Measurements from ENCODE around the gene GALNT2.

The GALNT2 gene

DNA sequence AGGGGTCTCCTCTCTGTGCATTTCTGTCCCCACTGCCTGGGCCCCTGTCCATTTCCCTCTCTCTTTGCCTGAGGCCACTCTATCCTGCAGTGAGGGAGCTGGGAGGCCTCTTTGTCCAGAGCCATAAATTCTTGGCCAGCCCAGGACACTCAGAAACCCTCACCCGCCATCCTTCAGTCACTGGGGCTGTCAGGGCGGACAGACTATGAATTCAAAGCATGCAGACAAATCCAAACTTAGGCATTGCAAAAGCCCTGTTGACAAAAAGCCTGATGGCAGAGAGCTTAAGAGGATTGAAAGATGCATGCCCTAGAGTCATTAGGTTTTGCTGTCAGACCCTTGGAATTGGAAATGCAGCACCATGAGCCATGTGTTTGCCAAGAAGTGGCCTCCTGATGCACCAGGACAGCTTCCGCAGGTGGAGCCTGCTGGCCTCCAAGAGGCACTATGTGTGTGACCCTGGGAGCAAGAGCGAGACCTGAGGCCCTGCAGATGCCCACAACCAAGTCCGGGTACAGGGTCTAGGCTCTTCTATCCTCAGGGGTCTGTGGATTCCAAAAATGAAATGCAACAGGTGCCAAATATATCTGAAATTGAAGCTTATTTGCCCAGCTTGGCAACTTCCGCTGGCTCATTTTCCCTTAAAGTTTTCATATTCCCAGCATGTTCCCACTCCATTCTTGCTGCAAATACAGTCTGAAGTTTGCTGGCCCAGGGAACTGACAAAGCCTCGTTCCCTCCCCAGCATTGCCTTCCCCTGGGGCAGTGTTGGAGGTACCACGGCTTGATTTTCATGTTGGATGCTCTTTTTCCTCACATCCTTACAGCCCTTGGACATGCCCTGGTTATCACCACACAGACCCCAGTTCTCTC is 181.2 kb downstream of the GALNT2 start:
- DNase-seq = no peak

DNA sequence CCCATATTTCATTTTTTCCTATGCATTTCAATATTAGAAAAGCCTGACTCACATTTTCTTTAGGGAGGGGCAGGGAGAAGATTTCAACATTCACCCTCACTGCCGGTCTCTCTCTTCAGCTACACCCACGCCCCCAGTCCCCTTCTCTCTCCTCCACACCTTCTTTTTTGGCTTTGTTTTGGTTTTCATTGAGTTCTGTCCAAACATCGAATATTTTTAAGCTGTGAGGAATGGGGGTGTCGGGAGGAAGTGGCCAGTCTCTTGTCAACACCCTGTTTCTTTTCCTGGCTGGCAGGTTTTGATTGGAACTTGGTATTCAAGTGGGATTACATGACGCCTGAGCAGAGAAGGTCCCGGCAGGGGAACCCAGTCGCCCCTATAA is 181.8 kb downstream of the GALNT2 start:
- no peak for DNase-seq

DNA sequence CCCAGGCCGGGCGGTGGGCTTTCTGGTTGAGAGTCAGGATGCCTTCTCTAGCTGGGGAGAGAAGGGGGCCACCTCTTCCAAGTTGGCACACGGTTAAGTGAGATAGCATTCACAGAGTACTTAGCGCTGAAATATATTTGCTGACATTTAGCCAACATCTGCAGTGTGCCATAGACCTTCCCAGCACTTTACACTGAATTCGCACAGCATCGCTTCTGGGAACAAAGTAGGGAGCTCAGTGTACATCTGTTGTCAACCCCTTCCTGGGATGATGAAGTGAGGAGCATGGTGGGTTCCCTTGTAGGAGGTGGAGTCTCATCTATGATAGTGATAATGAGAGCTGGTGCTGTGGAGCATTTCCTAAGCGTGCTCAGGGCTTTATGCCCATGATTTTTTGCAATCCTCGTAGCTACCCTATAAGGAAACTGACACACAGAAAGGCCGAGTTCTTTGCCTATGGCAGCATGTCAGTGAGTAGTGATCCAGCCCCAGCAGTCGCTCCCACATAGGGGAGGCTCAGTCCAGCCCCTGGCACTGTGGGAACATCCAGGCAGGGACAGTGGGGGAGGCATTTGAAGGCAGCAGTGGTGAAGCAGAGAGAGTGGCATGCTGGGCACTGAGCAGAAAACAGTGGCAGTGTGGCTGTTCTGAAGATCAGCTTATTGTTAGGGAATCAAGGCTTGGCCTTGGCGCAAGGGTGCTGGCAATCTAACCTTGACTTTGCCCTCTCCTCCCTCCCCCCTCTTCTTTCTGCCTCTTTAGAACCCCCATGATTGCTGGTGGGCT is 182.8 kb downstream of the GALNT2 start:
- no peak for DNase-seq

DNA sequence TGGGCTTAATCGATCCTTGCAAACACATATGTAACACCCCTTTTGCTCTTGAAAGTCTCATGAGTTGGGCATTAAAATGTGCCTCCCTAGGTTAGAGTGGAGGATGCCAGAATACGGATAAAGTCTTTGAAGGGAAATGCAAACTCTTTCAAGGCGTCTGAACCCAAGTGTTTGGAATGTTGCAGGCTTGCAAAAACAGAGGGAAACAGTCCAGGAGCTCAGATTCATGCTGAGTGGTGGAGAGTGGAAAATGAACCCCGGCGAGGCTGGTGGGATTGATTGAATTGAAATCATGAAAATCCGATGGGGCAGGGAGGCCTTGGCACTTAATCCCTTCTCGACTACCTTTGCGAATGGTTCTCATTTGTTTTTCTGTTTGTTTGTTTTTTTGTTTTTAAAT is 183.6 kb downstream of the GALNT2 start:
- DNase-seq = no peak

DNA sequence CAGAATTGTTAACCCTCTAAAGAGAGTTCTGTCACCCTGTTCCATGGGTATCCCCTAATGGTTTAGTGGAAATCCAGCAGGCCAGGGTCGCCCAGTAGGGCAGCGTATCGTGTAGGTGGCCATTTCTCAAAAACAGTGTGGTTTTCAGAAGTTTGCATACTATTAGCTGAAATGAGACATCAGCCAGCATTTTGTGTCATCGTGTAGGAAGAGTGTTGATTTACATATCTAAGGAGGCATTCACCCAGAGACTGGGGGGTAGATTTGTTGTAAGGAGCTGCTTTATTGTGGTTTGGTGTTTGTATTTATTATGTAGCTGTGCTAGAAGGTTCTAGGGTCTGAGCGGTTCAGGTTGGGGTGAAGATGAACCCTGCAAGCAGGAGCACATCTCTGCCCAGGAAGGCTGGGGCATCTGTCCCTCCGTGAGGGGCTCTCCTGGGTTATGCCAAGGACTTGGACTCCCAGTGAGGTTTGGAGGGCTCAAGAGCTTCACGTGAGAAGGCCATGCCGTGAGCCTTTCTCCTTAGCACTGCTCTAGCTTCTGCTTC is 184.7 kb downstream of the GALNT2 start:
- no peak for DNase-seq

DNA sequence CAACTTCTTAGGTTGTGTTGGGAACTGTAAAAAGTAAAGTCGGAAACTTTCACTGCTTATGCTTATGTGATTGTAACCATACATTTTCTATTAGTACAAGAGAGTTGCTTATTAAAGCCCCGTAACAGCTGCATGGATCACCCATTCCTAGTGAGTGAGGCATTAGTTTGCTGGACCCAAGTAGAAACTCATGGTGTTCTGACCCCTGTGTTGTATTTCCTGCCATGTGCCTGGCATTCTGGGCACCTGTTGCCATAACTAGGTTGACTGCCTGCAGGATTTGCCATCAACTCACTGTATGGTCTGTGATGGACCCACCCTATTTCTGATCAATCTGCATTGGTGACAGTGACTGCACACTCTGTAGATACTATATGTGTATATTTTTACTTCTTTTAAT is 186.1 kb downstream of the GALNT2 start:
- DNase-seq = no peak

DNA sequence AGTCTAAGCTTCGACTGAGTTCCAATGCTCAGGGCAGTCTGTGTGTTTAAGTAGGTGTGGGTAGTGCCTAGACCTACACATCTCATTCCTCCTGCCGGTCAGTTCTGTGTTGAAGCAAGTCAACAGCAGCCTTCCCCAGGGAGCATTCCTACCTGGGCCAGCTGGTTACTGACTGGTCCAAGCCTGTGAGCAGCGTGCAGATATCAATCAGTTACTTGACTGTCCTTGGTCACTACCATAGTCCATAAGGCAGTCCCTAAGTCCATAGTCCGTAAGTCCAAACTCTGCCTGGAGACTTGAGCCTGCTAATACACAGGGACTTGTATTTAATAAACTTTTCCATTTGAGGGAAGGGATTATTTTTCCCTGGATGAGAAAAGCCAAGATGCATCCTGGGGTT is 187.2 kb downstream of the GALNT2 start:
- DNase-seq = no peak

DNA sequence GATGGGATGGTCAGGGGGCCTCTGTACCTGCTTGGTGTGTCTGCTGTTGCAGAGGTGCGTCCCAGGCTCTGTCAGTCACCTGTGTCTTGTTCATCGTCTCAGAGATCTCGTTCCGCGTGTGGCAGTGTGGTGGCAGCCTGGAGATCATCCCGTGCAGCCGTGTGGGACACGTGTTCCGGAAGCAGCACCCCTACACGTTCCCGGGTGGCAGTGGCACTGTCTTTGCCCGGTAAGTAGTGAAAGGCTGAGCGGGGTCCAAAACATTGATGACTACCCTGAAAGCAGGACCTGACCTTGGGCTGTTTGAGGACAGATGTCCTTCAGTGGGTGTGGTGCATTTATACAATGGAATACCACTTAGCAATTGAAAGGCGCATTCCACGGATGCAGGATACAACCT is 188.1 kb downstream of the GALNT2 start:
- DNase-seq = no peak

DNA sequence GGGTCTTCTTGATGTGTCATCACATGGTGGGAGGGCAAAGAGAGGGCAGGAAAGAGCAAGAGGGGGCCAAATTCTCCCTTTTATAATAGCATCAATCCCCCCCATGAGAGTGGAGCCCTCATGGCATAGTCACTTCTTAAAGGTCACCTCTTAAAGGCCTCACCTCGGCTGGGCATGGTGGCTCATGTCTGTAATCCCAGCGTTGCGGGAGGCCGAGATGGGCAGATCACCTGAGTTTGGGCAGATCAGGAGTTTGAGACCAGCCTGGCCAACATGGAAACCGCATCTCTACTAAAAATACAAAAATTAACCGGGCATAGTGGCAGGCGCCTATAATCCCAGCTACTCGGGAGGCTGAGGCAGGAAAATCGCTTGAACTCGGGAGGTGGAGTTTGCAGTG is 189.0 kb downstream of the GALNT2 start:
- DNase-seq = no peak

DNA sequence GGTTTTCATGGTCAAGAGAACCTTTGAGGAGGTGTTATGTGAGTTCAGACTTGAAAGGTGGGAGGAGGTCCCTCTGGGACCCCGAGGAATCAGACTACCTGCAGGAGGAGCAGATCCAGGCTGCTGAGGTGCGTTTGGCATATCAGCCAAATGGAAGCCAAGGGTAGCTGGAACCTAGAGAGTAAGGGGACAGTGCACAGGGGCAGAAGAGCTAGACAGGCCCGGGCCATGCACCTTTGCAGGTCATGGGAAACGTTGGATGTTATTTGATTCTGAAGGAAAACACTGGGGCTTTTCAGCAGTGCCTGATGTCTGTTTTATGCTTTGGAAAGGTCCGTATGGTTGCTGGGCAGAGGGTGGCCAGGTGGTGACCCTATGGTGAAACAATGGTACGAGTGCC is 189.9 kb downstream of the GALNT2 start:
- no peak for DNase-seq

DNA sequence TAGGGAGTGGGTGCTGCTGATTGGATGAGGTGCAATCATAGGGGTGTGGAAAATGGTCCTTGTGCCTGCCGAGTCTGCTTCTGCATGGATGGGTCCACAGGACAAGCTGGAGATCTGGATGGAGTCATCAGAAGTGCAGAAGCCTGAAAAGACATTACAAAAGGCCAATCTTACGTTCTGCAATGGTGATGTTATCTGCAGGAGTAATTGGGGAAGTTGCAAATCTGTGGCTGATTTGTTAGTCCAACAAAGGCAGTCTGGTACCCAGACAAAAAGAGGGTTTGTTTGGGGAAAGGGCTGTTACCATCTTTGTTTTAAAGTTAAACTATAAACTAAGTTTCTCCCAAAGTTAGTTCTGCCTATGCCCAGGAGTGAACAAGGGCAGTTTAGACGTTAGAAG is 192.6 kb downstream of the GALNT2 start:
- DNase-seq = no peak

DNA sequence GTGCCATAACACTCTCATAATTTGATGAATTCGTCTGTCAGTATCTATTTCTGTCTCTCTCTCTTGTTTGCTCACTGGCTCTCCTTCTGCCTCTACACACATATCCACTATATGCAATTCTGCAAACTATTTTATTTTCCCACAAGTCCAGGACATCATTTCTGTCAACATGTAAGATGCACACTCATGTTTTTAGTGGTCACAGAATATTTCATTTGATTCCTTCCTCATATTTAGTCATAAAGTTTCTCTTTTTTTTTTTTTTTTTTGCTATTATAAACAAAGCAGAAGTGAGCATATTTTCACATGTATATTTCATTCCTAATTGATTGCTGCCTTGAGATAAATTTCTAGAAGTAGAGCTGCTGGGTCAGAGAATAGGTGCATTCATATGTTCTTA is 193.8 kb downstream of the GALNT2 start:
- DNase-seq = no peak

DNA sequence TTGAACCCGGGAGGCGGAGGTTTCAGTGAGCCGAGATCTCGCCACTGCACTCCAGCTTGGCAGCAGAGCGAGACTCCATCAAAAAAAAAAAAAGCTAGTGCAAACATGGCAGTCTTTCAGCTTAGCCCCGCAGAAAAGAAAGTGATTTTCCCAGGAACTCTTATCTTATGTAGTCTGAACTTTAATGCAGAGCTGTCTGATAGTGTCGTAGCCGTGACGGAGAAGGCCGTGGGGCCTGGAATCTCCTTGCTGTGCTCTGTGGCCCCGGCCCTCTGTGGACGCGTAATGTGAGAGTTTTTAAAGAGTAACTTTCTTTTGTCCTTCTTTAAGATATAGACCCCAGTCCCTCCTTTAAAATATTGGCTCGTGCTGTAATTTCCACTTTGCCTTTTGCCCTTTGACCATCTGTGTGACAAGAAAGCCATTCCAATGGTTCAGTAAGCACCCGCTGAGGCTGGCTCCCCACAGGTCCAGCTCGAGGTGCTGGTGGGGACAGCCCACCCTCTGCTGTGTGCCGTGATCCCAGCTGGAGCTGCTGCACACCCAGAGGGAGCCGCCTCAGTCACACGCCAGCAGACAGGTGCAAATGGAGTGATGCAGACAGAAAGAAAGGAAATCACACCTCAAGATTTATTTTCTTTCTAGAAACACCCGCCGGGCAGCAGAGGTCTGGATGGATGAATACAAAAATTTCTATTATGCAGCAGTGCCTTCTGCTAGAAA is 195.1 kb downstream of the GALNT2 start:
- no peak for DNase-seq

DNA sequence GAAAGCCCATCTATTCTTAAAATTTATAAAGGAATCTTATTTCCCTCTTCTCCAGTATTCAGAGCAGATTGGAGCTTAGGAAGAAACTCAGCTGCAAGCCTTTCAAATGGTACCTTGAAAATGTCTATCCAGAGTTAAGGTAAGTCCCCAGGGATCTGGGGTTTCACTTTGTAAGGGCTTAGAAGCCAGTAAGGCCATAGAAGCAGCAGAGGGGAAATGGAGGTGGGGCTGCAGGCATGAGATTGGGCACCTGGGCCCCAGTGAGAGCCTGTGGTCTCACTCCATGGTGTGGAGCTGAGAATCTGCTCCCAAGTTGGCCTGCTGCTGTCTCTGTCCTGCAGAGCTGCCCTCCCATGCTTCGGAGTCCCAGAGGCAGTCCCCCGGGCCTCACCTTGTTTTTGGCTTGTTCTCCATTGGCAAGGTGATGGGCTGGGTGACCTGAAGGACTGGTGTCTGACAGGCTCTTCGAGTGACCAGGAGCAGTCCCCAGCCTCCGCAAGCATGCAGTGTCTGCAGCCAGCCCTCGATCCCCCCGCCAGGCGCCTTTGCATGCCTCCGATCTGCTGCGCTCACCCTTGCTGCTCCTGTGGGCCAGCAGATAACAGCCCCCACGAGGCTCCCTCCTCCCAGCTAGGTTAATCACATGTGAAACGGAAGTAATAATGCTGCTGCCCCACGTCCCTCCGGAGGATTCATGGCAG is 196.0 kb downstream of the GALNT2 start:
- no peak for DNase-seq

DNA sequence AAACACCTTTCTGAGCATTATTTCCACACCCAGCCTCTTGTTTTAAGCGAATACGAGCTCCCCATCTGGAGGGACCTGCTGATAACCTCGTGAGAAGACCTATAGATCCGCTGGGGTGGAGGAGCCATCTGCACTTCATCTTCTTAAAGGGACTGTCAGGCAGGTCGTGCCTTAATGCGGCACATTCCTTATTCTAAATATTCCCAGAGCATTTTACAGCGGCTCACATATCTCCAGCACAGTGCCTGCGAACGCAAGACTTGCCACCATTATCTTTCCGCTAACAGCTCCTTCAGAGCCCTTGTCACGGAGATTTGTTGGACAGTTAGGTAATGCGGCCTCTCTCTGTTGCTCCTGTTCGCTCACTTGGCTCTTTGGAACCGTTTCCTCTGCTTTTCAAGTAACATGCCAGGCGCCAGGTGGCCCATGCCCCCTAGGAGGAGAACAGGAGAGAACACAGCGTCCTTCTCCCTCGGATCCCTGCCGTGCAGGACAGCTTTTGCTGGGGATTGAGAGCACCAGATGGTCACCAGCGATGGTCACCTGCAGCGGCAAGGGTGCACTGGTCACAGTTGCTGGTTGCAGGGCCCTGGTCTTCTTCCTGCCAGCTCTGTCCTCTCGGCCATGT is 196.6 kb downstream of the GALNT2 start:
- no peak for DNase-seq

DNA sequence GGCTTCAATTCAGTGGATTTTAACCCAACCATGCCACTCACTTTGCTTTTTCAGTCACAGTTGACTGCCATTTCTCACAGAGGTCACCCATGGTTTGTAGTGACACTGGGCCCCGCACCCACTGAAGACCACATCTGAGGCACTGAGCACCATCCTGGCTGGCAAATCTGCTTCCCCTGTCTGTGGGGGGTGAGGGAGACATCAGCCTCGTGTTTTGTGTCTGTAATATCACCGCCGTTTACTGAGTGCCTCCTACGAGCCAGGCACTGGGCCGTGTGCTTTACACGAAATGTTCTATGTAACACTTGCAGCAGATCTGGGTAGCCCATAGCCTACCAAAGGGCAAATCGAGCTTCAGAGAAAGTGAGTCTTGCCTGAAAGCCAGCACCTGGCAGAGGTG is 197.3 kb downstream of the GALNT2 start:
- no peak for DNase-seq

DNA sequence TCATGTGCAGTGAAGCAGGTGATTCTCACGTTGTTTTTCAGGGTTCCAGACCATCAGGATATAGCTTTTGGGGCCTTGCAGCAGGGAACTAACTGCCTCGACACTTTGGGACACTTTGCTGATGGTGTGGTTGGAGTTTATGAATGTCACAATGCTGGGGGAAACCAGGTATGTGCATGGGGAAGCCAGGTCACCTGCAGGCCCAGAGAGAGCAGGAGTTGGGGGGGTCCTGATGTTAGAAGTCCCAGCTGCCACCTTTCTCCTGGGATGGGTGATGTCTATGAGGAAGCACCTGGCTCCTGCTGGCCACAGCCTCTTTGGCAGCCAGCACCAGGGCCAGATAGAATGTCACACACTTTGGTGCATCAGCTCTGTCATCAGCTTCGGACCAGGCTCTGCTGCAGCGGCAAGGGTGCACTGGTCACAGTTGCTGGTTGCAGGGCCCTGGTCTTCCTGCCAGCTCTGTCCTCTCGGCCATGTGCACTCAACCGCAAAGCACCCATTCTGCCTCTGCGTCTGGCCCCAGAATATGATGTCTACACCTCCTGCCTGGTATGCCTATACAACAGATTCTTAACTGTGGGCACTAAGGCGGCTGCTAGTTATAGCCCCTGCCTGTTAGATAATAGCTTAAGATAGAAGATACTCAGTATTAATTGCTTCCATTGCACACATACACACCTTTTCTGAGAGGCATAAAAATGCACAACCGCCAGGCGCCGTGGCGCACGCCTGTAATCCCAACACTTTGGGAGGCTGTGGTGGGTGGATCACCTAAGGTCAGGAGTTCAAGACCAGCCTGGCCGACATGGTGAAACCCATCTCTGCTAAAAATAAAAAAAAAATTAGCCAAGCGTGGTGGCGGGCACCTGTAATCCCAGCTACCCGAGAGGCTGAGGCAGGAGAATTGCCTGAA is 198.4 kb downstream of the GALNT2 start:
- no peak for DNase-seq

DNA sequence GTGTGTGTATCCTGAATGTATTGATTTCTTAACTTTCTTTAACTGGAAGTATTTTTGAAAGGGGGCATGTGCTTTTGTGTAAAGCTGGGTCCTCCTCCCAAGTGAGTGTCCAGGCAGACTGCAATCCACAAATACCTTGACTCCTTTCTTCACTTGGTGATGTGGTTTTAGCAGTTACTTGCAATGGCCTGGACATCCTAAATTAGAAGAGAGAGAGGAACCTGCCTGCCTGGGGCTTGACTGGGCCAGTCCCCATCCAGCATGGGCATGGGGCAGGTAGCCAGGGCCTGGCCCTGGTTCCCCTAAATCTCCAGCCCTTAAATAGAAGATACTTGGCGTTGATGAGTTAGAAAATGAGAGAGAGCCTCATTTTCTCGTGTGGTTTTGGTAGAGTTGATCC is 199.4 kb downstream of the GALNT2 start:
- DNase-seq = no peak

DNA sequence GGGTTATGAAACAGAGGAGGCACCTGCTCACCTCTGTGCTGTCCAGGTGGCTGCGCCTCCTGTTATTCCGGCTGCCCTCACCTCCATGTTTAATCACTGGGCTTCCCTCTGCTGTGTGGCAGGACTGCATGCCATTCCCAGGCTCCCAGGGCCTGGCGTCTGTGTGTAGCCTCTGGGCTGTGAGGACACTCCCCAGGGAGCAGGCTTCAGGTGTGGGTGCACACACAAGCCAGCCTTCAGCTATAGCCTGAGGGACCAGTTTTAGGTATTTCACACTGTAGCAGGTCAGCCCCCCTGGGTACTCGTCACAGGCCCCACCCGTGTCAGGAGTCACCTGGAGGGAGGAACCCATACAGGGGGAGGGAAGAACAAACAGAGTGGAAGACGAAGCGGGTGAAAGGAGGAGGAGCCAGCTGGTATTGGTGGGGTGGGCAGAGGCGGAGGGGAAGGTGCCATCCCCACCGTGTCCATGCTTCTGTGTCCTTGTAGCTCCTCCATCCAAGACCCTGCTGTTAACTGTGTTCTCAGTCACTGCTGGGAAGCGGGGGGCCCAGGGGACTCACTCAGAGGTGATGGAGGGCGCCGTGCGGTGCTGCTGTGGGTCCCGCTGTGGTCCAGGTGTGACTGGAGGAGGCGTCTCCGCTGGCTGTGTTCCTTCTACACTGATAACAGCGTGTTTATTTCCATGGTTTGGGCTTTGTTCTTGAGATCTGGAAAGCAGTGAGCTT is 200.5 kb downstream of the GALNT2 start:
- DNase-seq = no peak

DNA sequence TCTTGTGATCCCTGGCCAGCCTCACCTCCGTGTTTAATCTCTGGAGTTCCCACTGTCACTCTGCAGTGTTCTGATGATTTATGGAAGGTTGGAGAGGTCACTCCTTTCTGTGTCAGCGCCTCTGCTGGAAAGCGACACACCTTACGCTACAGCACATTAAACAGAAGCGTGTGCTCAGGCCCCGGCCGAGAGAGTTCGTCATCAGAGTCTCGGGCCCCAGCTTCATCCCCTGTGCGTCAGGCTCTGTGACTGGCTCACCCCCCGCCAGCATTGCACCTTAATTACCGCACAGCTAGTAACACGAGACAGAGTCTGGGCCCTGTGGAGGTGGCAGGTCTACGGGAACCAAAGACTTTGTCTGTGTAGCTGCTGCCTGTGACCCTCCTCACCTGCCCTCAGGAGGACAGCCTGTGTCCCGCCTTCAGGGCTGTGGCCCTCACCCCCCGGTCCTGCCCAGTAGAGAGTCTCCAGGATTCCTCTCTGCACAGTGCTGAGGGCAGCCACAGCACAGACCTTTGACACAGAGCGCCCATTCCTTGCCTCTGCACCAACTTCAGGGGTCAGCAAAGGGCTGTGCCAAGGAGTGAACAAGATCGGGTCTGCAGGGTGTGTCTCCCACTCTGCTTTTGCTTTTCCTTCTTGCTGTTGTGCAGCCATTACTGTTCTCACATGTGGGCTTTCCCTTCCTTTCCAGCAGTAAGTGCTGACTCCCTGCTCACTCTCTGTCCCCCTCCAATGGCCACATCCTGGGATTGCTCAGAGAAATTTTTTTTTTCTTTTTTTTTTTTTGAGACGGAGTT is 201.5 kb downstream of the GALNT2 start:
- peak; percentile 35 for DNase-seq

Data from NCI-H2029 treated with DMSO at 0.1 percent for 48 hours (cell line).